ENCODE measurements around the gene ENC1. TPM values are rescaled to one million over a fixed set of nuclear protein-coding genes. Genes with fewer than 3 reads are reported as not detected.
A peak's percentile ranks its signal among the peaks of the same experiment; 100 is the strongest.

Gene ENC1
- total and polyA plus RNA-seq, 2 experiments from 2014 or later, result 58.8 to 151 TPM

- peaks cover 53% of the 10 kb centered on the region for H4K20me1 ChIP-seq (ENCODE audit: insufficient read depth, poor library complexity, severe bottlenecking)
- no peaks in the 10 kb centered on the region for H3K27me3 ChIP-seq
- no peak for DNase-seq (ENCODE audit: low spot score)
- TF ChIP-seq EZH2 (IDR thresholded peaks at IDR 0.05; ENCODE audit: borderline replicate concordance), result no peak
- TF ChIP-seq EZH2phosphoT487 (IDR thresholded peaks at IDR 0.05; ENCODE audit: low read depth, severe bottlenecking, unreplicated experiment), result no peak
- no peak for TF ChIP-seq CTCF (IDR thresholded peaks at IDR 0.05; ENCODE audit: poor library complexity)
- peak overlapping the region; percentile 15 for H2AFZ ChIP-seq
- H3K27ac ChIP-seq, result peak overlapping the region; percentile 97
- H3K9me2 ChIP-seq (replicated peaks; ENCODE audit: insufficient read depth), result no peaks in the 10 kb centered on the region
- peaks cover 27% of the 10 kb centered on the region for H3K4me1 ChIP-seq (ENCODE audit: insufficient read depth)
- 6% methylated on average over 10 of the region's 10 CpGs for WGBS (ENCODE audit: low lambda C conversion rate, missing lambda C conversion rate)
- peaks cover 61% of the 10 kb centered on the region for H3K79me2 ChIP-seq
- peak overlapping the region; percentile 85 for H3K4me3 ChIP-seq
- no peaks in the 10 kb centered on the region for H3K9me3 ChIP-seq (ENCODE audit: low read depth)
- H3K36me3 ChIP-seq (replicated peaks; ENCODE audit: insufficient read depth, low read depth), result no peaks in the 10 kb centered on the region
- H3K4me2 ChIP-seq, result peak overlapping the region; percentile 97
Observed at GRCh38 chr5:74638970-74639806, 1.3 kb downstream of the ENC1 start.

GRCh38 chr5:74638544-74638969 is 2.0 kb downstream of the ENC1 start:
- TF ChIP-seq EZH2 (IDR thresholded peaks at IDR 0.05; ENCODE audit: borderline replicate concordance) (no peak), EZH2phosphoT487 (IDR thresholded peaks at IDR 0.05; ENCODE audit: low read depth, severe bottlenecking, unreplicated experiment) (no peak), CTCF (IDR thresholded peaks at IDR 0.05; ENCODE audit: poor library complexity) (no peak)
- Histone ChIP-seq H4K20me1 (ENCODE audit: insufficient read depth, poor library complexity, severe bottlenecking) (peaks cover 53% of the 10 kb centered on the region), H2AFZ (no peak overlapping the region), H3K9me2 (replicated peaks; ENCODE audit: insufficient read depth) (no peaks in the 10 kb centered on the region), H3K27me3 (no peaks in the 10 kb centered on the region), H3K4me2 (peak overlapping the region; percentile 97), H3K36me3 (replicated peaks; ENCODE audit: insufficient read depth, low read depth) (no peaks in the 10 kb centered on the region), H3K27ac (peak overlapping the region; percentile 97), H3K9me3 (ENCODE audit: low read depth) (no peaks in the 10 kb centered on the region), H3K4me1 (ENCODE audit: insufficient read depth) (peaks cover 25% of the 10 kb centered on the region), H3K79me2 (peaks cover 68% of the 10 kb centered on the region), H3K4me3 (peak overlapping the region; percentile 85)
- DNase-seq (ENCODE audit: low spot score), result no peak
- WGBS (ENCODE audit: low lambda C conversion rate, missing lambda C conversion rate), result 41% methylated on average over 1 of the region's 1 CpG

- H3K27ac ChIP-seq, result peak overlapping the region; percentile 97
- peaks cover 63% of the 10 kb centered on the region for H4K20me1 ChIP-seq (ENCODE audit: insufficient read depth, poor library complexity, severe bottlenecking)
- 59% methylated on average over 4 of the region's 4 CpGs for WGBS (ENCODE audit: low lambda C conversion rate, missing lambda C conversion rate)
- no peaks in the 10 kb centered on the region for H3K9me2 ChIP-seq (replicated peaks; ENCODE audit: insufficient read depth)
- H3K9me3 ChIP-seq (ENCODE audit: low read depth), result no peaks in the 10 kb centered on the region
- no peak overlapping the region for H2AFZ ChIP-seq
- DNase-seq (ENCODE audit: low spot score), result no peak
- peak overlapping the region; percentile 97 for H3K4me2 ChIP-seq
- H3K4me3 ChIP-seq, result no peak overlapping the region
- peaks cover 32% of the 10 kb centered on the region for H3K4me1 ChIP-seq (ENCODE audit: insufficient read depth)
- TF ChIP-seq EZH2phosphoT487 (IDR thresholded peaks at IDR 0.05; ENCODE audit: low read depth, severe bottlenecking, unreplicated experiment) (no peak), CTCF (IDR thresholded peaks at IDR 0.05; ENCODE audit: poor library complexity) (no peak), EZH2 (IDR thresholded peaks at IDR 0.05; ENCODE audit: borderline replicate concordance) (no peak)
- H3K36me3 ChIP-seq (replicated peaks; ENCODE audit: insufficient read depth, low read depth), result no peaks in the 10 kb centered on the region
- peaks cover 79% of the 10 kb centered on the region for H3K79me2 ChIP-seq
- H3K27me3 ChIP-seq, result no peaks in the 10 kb centered on the region
Observed at GRCh38 chr5:74636552-74636951, 4.0 kb downstream of the ENC1 start.

All from hepatocyte (in vitro differentiated cells).